Stimulated activated CD8-positive, alpha-beta memory T cell treated with anti-CD3 and anti-CD28 coated beads, Interleukin-7, amount 100 ng/mL, for 24 hours (primary cell): ENCODE measurements around the gene POLD4.

Source experiments
- DNase-seq: peaks from one replicate; pipeline ENCODE4 v3.0.0-alpha.2; 2020; ENCODE audit warnings: low read depth

POLD4 gene

DNA sequence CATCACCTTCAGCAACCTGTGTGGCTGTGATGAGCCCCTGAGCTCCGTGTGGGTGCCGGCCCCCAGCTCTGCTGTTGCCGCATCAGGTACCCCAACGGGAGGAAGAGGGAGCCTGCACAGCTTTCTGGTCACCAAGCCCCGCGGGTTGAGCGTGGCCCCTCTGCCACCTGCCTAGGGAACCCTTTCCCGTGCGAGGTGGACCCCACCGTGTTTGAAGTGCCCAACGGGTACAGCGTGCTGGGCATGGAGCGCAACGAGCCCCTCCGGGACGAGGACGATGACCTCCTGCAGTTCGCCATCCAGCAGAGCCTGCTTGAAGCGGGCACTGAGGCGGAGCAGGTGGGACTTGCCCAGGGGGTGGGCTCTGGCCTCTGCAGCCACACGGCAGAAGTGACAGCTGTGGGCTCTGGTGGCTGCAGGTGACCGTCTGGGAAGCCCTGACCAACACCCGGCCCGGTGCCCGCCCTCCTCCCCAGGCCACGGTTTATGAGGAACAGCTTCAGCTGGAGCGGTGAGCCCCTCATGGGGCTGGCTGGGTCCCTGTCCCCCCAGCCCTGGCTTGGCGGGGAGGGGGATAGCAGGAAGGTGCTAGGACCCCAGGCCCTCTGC, 51.9 kb downstream of the POLD4 start:
- DNase-seq: no peak
